ENCODE results near the gene GOLGA8M.
"Not testable (repeated sequence)": the region's sequence is repeated elsewhere in the genome, so short reads cannot be mapped to it uniquely, and the experiment has no call there.

DNA sequence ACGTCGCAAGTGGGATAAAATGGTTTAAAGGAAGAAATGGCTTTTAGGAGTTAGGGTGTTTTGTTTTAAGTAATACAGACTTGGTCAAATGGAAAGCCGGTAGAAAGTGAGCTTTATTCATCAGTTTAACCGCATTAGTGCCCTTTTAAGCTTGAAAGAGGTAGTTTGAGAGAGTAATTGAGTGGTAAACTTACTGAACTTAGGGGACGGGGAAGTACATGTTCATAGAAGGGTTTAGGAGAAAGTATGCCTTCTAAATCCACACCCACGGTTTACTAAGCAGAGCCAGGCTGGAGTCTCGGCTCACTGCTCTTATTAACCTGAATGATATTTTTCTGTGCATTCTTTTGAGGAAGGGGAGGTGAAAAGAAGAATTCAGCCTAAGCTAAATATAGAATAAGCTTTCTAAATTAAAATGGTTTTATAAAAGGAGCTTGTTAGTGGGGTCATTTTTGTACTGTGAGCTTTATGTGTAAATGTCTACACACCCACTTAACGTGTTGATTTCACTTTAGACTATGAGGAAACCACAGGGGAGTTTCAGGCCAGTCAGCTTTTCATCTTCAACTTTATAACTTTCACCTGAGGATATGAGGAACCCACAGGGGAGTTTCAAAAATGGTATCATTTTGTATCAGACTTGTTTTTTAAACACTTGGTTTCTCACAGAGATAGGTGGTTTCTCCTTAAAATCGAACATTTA, 26.5 kb upstream of the GOLGA8M start:
- not testable (repeated sequence) for TF ChIP-seq ZNF843, ZNF24 (tag by site-specific recombination; IDR thresholded peaks at IDR 0.05)
- TF ChIP-seq, protein P1, sequence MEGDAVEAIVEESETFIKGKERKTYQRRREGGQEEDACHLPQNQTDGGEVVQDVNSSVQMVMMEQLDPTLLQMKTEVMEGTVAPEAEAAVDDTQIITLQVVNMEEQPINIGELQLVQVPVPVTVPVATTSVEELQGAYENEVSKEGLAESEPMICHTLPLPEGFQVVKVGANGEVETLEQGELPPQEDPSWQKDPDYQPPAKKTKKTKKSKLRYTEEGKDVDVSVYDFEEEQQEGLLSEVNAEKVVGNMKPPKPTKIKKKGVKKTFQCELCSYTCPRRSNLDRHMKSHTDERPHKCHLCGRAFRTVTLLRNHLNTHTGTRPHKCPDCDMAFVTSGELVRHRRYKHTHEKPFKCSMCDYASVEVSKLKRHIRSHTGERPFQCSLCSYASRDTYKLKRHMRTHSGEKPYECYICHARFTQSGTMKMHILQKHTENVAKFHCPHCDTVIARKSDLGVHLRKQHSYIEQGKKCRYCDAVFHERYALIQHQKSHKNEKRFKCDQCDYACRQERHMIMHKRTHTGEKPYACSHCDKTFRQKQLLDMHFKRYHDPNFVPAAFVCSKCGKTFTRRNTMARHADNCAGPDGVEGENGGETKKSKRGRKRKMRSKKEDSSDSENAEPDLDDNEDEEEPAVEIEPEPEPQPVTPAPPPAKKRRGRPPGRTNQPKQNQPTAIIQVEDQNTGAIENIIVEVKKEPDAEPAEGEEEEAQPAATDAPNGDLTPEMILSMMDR (tag by site-specific recombination; IDR thresholded peaks at IDR 0.05), result not testable (repeated sequence)
